ENCODE results near the gene MACROD2. TPM values are rescaled to one million over a fixed set of nuclear protein-coding genes. Genes with fewer than 3 reads are reported as not detected.

MACROD2 gene
- total and polyA plus RNA-seq, 9 donors: 3.7 to 25.5 (median 7.8) TPM

- WGBS, 3 donors: 73 to 85% (median 82%) methylated on average over 11 of the region's 11 CpGs
- intact Hi-C loops (cut with DNase I): no loop called here
- no peak overlapping the region for H3K27ac ChIP-seq
Measured at GRCh38 chr20:15851576-15852215, 1856.4 kb downstream of the MACROD2 start.

GRCh38 chr20:15854911-15855310 lies 1859.6 kb downstream of the MACROD2 start:
- H3K27me3 ChIP-seq: no peaks in the 10 kb centered on the region
- intact Hi-C loops (cut with DNase I): no loop called here
- H3K27ac ChIP-seq: no peak overlapping the region
- no peaks in the 10 kb centered on the region for H3K36me3 ChIP-seq
- DNase-seq: no peak
- H3K4me3 ChIP-seq: no peak overlapping the region
- TF ChIP-seq EP300 (IDR thresholded peaks at IDR 0.05) (no peak), POLR2A (IDR thresholded peaks at IDR 0.05) (no peak), CTCF (IDR thresholded peaks at IDR 0.05) (no peak)
- no peaks in the 10 kb centered on the region for H3K4me1 ChIP-seq (ENCODE audit: insufficient read depth)
- H3K9me3 ChIP-seq: no peaks in the 10 kb centered on the region
- 81 to 84% (median 82%) methylated on average over 2 of the region's 2 CpGs for WGBS, 3 donors

More at GRCh38 chr20:15851576-15852215, 1856.4 kb downstream of the MACROD2 start:
- no peak for DNase-seq
- H3K4me1 ChIP-seq (ENCODE audit: insufficient read depth): no peaks in the 10 kb centered on the region
- H3K9me3 ChIP-seq: no peaks in the 10 kb centered on the region
- TF ChIP-seq POLR2A (IDR thresholded peaks at IDR 0.05) (no peak), EP300 (IDR thresholded peaks at IDR 0.05) (no peak), CTCF (IDR thresholded peaks at IDR 0.05) (no peak)
- no peaks in the 10 kb centered on the region for H3K27me3 ChIP-seq
- H3K4me3 ChIP-seq: no peak overlapping the region
- no peaks in the 10 kb centered on the region for H3K36me3 ChIP-seq

- DNase-seq: no peak
- Histone ChIP-seq H3K27me3 (no peaks in the 10 kb centered on the region), H3K4me3 (no peak overlapping the region), H3K27ac (no peak overlapping the region), H3K36me3 (no peaks in the 10 kb centered on the region), H3K9me3 (no peaks in the 10 kb centered on the region), H3K4me1 (ENCODE audit: insufficient read depth) (no peaks in the 10 kb centered on the region)
- TF ChIP-seq EP300 (IDR thresholded peaks at IDR 0.05) (no peak), POLR2A (IDR thresholded peaks at IDR 0.05) (no peak), CTCF (IDR thresholded peaks at IDR 0.05) (no peak)
- intact Hi-C loops (cut with DNase I): no loop called here
- WGBS, 3 donors: 88 to 94% (median 91%) methylated on average over 4 of the region's 4 CpGs
Measured at GRCh38 chr20:15857173-15857784, 1862.0 kb downstream of the MACROD2 start.

GRCh38 chr20:15859061-15859460 lies 1863.7 kb downstream of the MACROD2 start:
- intact Hi-C loops (cut with DNase I): no loop called here
- Histone ChIP-seq H3K4me1 (ENCODE audit: insufficient read depth) (no peaks in the 10 kb centered on the region), H3K27me3 (no peaks in the 10 kb centered on the region), H3K36me3 (no peaks in the 10 kb centered on the region), H3K4me3 (no peak overlapping the region), H3K9me3 (no peaks in the 10 kb centered on the region), H3K27ac (no peak overlapping the region)
- TF ChIP-seq CTCF (IDR thresholded peaks at IDR 0.05) (no peak), EP300 (IDR thresholded peaks at IDR 0.05) (no peak), POLR2A (IDR thresholded peaks at IDR 0.05) (no peak)
- DNase-seq: no peak
- WGBS, 3 donors: 100% methylated on average over 2 of the region's 2 CpGs

Measured in ovary (tissue), 9 donors.